Loucy (cell line): ENCODE measurements around the gene TRIM22.
"Not testable (repeated sequence)": the region's sequence is repeated elsewhere in the genome, so short reads cannot be mapped to it uniquely, and the experiment has no call there.

Source experiments
- H2AFZ ChIP-seq: fragments of 200-600 bp; sonication (generic); 2 replicates; pipeline ENCODE4 v1.6.0; 2016; ENCODE audit warnings: antibody characterized with exemption, mild to moderate bottlenecking, low read length, moderate library complexity
- H3F3A ChIP-seq: fragments of 200-600 bp; 2 replicates; pipeline ENCODE4 v1.6.0; 2016; ENCODE audit warnings: antibody characterized with exemption, low read depth, mild to moderate bottlenecking
- H3K27me3 ChIP-seq: fragments of 200-600 bp; sonication (generic); 2 replicates; pipeline ENCODE4 v1.6.1; 2014; ENCODE audit warnings: low read length, mild to moderate bottlenecking; ENCODE audit not compliant: insufficient read depth, poor library complexity, severe bottlenecking
- H3K36me3 ChIP-seq: fragments of 200-600 bp; sonication (generic); 2 replicates; pipeline ENCODE4 v1.6.1; 2016; ENCODE audit warnings: low read length; ENCODE audit not compliant: insufficient read depth
- H3K4me1 ChIP-seq: fragments of 200-600 bp; sonication (generic); 2 replicates; pipeline ENCODE4 v1.5.1; 2014; ENCODE audit warnings: low read length, mild to moderate bottlenecking; ENCODE audit not compliant: insufficient read depth, poor library complexity, severe bottlenecking
- H3K4me2 ChIP-seq: fragments of 200-600 bp; sonication (generic); 2 replicates; pipeline ENCODE4 v1.6.0; 2014; ENCODE audit warnings: antibody characterized with exemption, low read length, low read depth, mild to moderate bottlenecking; ENCODE audit not compliant: poor library complexity, severe bottlenecking
- H3K4me3 ChIP-seq: fragments of 200-600 bp; sonication (generic); 2 replicates; pipeline ENCODE4 v1.5.1; 2014; ENCODE audit warnings: low read length, mild to moderate bottlenecking, mixed read lengths; ENCODE audit not compliant: poor library complexity, severe bottlenecking
- H3K79me2 ChIP-seq: fragments of 200-600 bp; sonication (generic); 2 replicates; pipeline ENCODE4 v1.6.1; 2014; ENCODE audit warnings: low read length; ENCODE audit not compliant: insufficient read depth
- H3K9ac ChIP-seq: fragments of 200-600 bp; sonication (generic); 2 replicates; pipeline ENCODE4 v1.6.0; 2014; ENCODE audit warnings: mild to moderate bottlenecking, low read depth, low read length, moderate library complexity; ENCODE audit not compliant: poor library complexity, severe bottlenecking
- H3K9me2 ChIP-seq: fragments of 200-600 bp; sonication (generic); replicated peaks from 2 replicates; pipeline ENCODE4 v1.6.1; 2016; ENCODE audit warnings: low read depth, low read length, mixed read lengths
- H3K9me3 ChIP-seq: fragments of 200-600 bp; sonication (generic); 2 replicates; pipeline ENCODE4 v1.6.1; 2014; ENCODE audit warnings: mild to moderate bottlenecking, antibody characterized with exemption, low read length, low read depth; ENCODE audit not compliant: insufficient read depth
- H4K20me1 ChIP-seq: fragments of 200-600 bp; sonication (generic); 2 replicates; pipeline ENCODE4 v1.6.0; 2014; ENCODE audit warnings: antibody characterized with exemption, low read length, mild to moderate bottlenecking; ENCODE audit not compliant: insufficient read depth, poor library complexity, severe bottlenecking
- CTCF ChIP-seq: fragments of 200-600 bp; sonication (generic); conservative IDR thresholded peaks from 2 replicates; pipeline ENCODE4 v1.5.1; 2014; ENCODE audit warnings: mild to moderate bottlenecking, antibody characterized with exemption, low read length
- EZH2phosphoT487 ChIP-seq: fragments of 200-600 bp; IDR thresholded peaks from 2 replicates; pipeline ENCODE4 v1.6.1; 2018; ENCODE audit warnings: antibody characterized with exemption, mild to moderate bottlenecking, moderate library complexity, borderline replicate concordance

TRIM22 gene

GRCh38 chr11:5713695-5714094 is 24.1 kb downstream of the TRIM22 start:
- Histone ChIP-seq H3K9me3 (no peaks in the 10 kb centered on the region), H3K27me3 (no peaks in the 10 kb centered on the region), H3F3A (no peaks in the 10 kb centered on the region), H3K9me2 (no peaks in the 10 kb centered on the region), H3K4me2 (no peak overlapping the region), H3K4me3 (no peak overlapping the region), H3K9ac (no peak overlapping the region), H3K36me3 (no peaks in the 10 kb centered on the region), H3K4me1 (no peaks in the 10 kb centered on the region), H2AFZ (no peak overlapping the region), H3K79me2 (no peaks in the 10 kb centered on the region), H4K20me1 (no peaks in the 10 kb centered on the region)
- TF ChIP-seq CTCF (no peak), EZH2phosphoT487 (no peak)

GRCh38 chr11:5716518-5716917 is 26.9 kb downstream of the TRIM22 start:
- not testable (repeated sequence) for H3K9me2 ChIP-seq, H2AFZ ChIP-seq, H3K4me1 ChIP-seq, H4K20me1 ChIP-seq, H3K27me3 ChIP-seq, H3K4me3 ChIP-seq, H3K9me3 ChIP-seq, H3F3A ChIP-seq, H3K79me2 ChIP-seq, H3K4me2 ChIP-seq, H3K9ac ChIP-seq, H3K36me3 ChIP-seq

GRCh38 chr11:5719703-5720495 is 30.3 kb downstream of the TRIM22 start:
- Histone ChIP-seq H3K27me3 (no peaks in the 10 kb centered on the region), H3F3A (no peaks in the 10 kb centered on the region), H2AFZ (no peak overlapping the region), H3K9me3 (no peaks in the 10 kb centered on the region), H3K4me1 (no peaks in the 10 kb centered on the region), H3K9me2 (no peaks in the 10 kb centered on the region), H3K4me3 (no peak overlapping the region), H3K4me2 (no peak overlapping the region), H4K20me1 (no peaks in the 10 kb centered on the region), H3K9ac (no peak overlapping the region), H3K79me2 (no peaks in the 10 kb centered on the region), H3K36me3 (no peaks in the 10 kb centered on the region)
- no peak for TF ChIP-seq CTCF
- no peak for TF ChIP-seq EZH2phosphoT487

- Histone ChIP-seq H4K20me1 (no peaks in the 10 kb centered on the region), H3F3A (no peaks in the 10 kb centered on the region), H3K4me1 (no peaks in the 10 kb centered on the region), H3K79me2 (no peaks in the 10 kb centered on the region), H3K4me2 (no peak overlapping the region), H2AFZ (no peak overlapping the region), H3K9me3 (no peaks in the 10 kb centered on the region), H3K36me3 (no peaks in the 10 kb centered on the region), H3K9me2 (no peaks in the 10 kb centered on the region), H3K27me3 (no peaks in the 10 kb centered on the region), H3K9ac (no peak overlapping the region), H3K4me3 (no peak overlapping the region)
- no peak for TF ChIP-seq CTCF
- no peak for TF ChIP-seq EZH2phosphoT487
These were observed 33.0 kb downstream of the TRIM22 start for GRCh38 chr11:5722622-5723021.
